ENCODE measurements around the gene RABGGTA.

RABGGTA gene

DNA sequence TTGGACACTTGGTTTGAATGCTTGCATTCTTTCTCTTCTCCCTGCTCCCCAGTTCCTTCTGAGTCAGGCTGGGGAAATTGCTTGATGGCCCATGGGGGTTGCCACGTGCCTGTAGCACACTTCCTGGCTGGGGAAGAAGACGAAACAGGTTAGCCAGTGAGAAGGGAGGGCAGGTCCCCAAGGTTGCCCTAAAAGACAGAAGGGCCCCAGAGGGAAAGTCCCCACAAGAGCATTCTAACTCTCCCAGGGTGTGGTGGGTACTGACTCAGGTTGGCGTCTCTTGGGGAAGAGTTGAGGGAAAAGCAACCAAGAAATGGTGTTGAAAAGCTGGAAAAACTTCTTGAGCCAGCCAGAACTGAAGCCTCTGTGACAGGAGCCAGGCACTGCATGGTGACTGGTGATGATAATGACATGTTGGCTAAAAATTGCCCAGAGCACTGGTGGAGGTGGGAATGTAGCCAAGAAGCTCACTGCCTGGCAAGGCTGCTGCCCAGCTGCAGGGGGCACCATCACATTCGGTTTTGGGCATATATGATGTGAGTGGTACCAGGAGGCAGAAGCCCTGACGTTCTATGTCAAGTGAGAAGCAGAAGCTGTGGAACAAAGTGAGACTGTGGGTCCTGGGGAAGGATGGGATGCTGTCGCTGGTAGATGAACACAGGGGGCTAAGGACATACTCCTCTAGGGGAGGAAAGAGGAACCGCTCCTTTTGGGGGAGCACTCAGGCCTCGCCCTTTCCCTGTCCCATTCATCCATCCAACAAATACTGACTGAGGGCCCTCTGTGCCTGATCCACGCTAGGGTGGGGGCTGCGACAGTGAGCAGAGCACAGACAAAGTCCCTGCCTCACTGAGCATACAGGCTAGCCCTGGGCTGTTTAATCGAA is 8.1 kb upstream of the RABGGTA start:
- no peak for DNase-seq (ENCODE audit: low read depth)

DNA sequence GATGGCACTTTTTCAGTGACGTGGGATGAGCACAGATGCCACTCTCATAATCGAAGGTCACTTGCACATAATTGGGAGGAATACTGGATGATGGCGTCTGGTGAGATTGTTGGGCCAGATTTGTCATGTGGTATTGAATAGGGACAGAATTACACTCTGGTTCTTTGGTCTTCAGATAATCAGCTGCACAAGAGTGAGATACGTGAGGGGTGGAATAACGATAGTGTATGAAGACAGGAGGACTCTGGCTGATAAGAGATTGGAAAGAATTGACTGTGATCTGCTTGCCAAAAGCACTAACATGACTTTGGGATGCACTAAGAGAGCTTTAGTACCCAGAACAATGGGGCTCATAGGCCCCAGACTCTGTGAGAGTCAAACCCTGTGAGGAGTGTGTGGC is 7.0 kb upstream of the RABGGTA start:
- no peak for DNase-seq (ENCODE audit: low read depth)

DNA sequence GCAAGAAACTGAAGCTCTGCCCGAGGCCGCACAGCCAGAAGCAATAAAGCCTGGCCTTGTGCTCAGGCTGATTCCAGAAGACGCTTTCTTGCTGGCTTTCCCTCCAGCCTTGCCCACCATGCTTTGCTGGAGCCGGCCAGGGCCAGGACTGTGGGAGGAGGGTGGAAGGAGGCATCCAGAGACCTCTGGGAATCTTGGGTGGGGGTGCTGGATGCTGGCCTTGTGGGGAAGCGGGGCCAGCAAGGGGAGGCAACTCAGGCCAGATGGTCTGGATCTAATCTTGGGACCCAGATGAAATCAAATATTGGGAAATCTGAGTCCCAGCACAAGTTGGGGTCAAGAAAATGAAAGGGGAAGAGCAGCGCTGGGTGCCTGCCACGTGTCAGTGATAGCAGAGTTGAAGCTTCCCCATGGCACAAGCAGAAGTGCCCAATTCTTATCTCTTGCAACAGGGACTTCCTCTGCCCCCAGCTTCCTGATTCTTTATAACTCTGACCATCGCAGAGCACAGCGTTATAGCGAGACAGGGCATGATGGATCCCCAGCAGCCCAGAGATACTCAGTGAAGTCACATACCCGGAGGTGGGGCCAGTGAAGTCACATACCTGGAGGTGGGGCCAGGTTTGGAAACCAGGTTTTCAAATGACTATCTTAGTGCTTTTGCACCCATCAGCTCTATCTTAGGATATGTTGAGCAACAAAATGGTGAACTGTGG is 6.4 kb upstream of the RABGGTA start:
- no peak for DNase-seq (ENCODE audit: low read depth)

DNA sequence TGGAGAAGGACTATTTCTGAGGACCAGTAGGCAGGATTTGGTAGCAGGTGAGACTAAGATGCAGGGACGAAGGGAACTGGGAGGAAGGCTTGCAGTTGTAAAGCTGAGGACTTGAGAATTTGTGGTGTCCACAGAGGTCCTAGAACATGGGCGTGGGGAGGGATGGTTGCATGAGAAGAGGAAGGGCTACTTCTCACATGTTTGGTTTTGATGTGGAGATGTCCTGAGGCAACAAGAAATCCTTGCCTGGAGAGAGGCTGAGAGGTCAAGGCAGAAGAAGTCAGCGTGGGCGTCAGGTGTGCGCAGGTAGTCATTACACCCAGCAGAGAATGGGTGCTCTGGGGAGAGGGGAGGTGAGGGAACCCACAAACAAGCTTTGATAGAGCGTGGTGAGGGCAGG is 5.7 kb upstream of the RABGGTA start:
- no peak for DNase-seq (ENCODE audit: low read depth)

DNA sequence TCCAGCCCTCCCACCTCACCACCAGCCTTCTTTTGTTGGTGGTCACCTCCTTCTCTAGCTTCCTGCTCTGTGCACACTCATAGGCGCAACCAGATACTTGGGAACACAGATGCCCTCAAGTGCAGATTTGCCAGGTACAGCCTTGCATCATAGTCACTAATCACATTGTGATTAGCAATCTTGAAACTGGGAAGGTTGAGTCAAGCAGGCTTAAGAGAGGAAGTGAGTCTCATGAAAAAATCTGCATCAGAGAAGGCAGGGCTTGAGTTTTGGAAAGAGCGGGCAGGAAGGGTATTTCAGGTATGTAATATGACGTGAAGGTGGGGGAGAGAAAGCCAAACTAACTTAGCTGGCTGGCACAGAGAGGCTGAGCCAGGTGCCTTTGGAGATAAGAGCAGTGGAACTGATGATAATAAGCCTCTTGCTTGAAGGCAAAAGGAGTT is 2.7 kb upstream of the RABGGTA start:
- no peak for DNase-seq (ENCODE audit: low read depth)

DNA sequence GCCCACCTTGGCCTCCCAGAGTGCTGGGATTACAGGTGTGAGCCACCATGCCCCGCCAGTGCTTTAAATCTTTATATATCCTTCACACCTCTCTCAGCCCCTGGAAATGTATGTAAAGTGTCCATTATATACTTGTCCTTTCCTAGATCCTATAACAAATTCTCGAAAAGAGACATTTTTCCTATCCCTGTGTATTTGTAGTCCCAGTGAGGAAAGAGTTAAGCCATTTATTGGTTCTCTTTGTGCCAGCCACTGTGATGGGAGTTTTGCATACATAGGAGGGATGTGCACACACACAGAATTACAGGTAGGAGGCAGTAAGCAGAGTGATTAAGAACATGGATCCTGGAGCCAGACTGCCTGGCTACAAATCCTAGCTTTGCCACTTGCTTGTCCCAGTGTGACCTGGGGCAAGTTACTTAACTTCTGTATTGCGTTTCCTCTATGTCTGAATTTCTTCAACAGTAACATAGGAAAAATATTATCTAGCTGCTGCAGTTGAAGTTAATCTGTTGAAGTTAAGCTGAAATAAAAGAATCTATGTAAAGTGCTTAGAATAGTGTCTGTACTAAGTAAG is 2.1 kb upstream of the RABGGTA start:
- DNase-seq (ENCODE audit: low read depth) = no peak

DNA sequence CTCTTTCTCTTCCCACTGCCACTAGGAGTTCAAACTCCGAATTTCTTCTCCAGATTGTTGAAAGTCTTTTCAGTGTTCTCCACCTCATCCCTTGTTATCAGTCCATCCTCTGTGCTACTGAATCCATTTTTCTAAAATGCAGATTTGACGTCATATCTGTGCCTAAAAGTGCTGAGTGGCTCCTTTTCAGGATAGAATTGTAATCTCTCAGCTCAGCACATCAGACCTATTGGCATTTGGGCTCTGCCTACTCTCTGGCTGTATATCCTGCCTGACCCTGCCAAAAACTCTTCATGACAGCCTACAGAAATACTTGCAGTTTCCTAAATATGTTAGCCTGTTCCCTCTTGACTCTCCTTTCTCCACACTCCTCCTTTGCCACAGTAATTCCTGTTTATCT is 1.1 kb upstream of the RABGGTA start:
- no peak for DNase-seq (ENCODE audit: low read depth)

DNA sequence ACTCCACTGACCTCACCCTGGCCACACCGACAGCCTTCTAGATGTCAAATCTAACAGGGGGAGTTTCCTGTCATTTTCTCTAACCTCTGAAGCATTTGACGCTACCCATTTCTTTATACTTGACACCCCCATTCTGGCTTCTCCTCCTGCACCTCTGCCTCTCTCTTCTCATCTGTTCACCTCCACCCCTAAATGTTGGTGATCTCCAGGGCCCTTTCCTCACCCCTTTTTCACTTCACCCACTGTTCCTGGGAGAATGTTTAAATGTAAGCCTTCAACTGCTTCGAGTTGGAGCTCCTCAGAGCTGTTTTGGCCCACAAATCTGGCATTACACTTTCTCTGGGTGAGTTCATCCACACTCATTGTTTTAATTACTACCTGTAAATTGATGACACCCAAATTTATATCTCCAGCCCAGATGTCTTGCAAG is 452 bp upstream of the RABGGTA start:
- DNase-seq (ENCODE audit: low read depth) = no peak

DNA sequence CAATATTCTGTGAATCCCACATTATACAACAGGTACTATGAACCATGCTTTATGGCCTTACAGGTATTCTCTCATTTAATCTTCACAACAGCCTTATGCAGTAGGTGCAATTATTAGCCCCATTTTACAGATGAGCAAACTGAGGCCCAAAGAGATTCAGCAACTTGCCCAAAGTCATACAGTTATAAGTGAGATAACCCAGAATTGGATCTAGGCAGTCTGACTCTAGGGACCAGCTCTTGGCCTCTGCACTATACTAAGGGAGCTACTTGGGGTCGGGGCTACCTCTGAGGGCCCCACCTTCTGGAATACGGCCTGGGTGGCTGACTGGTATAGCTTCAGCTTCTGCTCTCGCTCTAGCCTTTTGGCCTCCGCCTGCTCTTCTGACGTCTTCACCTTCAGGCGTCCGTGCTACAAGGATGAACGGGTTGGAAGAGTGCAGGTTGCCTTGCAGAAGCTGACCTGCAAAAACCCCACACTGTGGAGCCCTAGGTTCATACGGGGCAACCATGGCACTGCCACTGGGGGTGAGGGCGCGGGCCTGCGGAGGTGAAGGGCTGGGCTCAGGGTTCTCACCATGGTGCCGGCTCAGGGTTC is 762 bp downstream of the RABGGTA start:
- DNase-seq (ENCODE audit: low read depth) = no peak

DNA sequence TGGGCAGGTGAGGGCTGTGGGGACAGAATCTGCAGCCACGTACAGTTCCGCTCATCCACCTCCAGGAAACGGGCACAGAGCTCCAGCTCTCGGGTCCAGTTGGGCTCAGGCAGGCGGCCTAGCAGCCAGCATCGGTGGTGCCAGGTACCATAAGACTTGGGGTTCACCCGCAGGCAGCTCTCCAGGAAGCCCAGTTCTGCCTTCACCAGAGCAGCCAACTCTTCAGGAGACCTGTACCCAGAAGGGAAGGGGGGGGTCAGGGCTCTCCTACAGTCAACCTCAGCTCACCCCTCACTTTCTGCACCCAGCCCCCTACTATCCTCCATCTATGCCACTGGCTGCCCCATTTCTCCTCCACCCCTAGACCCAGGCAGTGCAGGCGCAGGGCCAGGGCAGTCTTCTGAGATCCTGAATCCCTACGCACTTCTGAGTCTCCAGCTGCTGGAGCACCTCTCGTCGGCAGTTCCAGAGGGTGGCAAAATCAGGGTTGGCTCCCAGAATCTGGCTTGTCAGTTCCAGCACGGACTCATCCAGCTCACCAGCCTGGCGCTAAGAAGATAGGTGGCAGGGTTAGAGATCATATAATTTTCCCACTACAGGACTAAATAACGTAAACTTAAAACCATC is 1.4 kb downstream of the RABGGTA start:
- no peak for DNase-seq (ENCODE audit: low read depth)

DNA sequence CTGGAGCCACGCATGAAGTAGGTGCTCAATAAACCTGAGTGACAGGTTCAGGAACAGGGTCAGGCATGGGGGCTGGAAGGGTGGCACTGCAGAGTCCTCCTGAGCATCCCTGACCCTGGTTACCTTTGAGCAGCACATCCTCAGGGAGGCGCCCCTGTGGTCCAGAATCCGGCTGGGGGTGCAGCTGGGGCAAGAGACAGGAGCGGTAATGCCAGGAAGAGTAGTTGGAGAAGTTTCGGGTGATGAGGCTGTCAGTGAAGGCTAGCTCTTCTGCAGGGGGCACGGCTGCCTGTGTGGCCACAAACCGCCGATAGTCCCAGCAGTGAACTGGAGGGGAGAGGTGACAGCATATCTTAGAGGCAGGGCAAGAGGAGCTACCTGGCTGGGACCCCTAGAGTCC is 2.0 kb downstream of the RABGGTA start:
- DNase-seq (ENCODE audit: low read depth) = no peak

DNA sequence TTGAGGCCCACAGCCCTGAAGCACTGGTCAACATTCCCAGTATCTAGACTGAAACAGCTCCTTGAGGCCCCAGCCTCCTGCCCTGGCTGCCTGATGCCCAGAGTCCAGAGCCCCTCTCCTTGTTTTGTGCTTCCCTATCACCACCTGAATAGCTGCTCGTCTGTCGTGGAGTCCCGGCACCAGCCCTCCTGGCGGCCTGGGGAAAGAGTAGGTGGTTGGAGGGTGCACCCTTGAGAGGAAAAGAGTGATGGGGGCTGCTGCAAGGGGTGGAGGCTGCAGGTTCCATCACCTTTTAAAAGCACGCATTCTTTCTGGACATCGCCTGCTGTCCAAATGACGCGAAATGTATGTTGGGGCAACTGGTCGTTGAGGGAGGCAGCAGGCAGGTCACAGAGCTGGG is 3.2 kb downstream of the RABGGTA start:
- DNase-seq (ENCODE audit: low read depth) = no peak

DNA sequence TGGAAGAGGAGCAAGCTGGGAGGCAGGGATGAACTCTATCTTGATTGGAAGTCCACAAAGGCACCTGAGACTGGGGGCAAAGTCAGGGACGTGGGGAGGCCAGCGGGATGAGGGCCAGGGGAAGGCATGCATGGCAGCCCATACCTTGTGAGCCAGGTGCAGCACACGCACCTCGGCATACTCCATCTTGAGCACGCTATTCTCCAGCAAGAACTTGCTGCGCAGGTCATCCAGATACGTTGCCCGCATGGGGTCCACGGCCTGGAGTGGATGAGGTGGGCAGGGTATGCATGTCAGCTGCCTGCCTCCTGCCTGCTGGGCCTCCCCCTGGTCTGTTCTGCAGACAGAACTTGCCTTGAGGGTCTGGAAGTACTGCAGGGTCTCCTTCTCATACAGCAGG is 3.9 kb downstream of the RABGGTA start:
- no peak for DNase-seq (ENCODE audit: low read depth)

DNA sequence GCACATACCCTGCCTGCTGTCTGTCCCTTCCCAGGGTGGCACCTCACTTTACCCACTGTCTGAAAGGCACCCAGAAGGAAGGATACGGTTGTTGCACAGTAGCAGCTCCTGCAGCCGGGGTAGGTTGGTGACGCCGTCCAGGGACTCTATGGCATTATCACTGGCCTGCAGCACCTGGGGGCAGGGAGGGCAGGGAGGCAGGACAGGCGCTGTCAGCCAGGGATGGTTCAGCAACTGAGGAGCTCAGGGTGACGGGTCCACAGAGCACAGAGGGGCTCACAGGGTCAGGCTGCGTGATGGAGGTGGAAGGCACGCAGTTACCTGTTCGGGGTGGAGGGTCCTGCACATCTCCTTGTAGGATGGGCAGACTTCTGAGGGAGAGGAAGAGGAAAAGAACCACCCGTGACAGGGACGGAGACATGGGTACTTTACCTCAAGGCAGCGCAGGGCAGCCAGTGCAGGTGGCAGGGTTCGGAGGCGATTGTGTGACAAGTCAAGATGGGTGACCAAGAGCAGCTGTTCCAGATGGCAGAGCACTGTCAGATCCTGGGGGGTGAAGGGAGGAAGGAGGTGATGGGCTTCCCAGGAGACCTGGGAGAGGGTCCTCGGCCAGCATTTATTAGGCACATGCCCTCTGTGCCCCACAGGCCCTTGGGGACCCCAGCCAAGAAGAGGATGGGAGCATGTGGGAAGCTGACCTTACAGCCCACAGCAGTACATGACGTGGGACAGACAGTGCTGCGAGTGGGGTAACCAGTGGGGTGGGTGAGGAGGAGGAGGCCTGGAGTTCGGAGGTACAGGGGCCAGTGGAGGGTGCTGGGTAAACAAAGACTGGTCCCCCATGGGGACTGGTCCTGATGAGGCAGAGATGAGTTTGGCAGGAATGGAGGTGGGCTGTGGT is 4.8 kb downstream of the RABGGTA start:
- DNase-seq (ENCODE audit: low read depth) = no peak

DNA sequence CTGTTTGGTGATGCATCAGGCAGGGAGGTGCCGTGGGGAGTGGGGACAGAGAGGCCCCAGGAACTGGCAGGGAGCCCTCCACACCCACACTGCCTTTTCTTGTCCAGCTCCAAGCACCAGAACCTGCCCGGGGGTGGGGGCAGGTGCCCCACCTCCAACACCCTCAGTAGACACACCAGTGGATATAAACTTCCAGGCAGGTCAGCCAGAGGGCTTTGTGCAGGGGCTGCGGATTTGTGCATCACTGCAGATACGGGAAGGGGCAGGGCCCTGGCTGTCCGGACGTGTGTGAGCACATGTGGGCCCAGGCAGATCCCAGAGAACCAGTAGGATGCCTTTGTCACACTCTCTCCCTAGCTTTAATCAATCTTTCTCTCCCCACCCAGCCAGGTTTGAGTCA is 7.1 kb downstream of the RABGGTA start:
- DNase-seq (ENCODE audit: low read depth) = no peak

DNA sequence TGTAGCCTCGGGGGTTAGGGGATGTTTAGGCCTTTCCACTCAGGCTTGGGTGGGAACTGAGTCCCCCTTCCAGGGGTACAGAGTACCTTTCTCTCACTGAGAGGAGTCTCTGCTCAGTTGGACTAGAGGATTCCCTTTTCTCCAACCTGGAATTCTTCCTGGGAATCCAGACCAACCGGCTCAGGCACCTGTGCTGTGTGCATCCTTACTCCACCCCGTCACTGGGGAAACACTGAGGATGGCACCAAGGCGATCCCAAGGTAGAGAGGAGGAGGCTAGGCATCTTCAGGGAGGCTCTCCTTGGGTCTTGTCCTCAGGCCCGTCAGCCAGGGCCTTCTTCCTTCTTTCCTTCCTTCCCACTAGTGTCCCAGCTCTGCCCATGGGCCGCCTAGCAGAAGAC is 7.5 kb downstream of the RABGGTA start:
- DNase-seq (ENCODE audit: low read depth) = no peak

DNA sequence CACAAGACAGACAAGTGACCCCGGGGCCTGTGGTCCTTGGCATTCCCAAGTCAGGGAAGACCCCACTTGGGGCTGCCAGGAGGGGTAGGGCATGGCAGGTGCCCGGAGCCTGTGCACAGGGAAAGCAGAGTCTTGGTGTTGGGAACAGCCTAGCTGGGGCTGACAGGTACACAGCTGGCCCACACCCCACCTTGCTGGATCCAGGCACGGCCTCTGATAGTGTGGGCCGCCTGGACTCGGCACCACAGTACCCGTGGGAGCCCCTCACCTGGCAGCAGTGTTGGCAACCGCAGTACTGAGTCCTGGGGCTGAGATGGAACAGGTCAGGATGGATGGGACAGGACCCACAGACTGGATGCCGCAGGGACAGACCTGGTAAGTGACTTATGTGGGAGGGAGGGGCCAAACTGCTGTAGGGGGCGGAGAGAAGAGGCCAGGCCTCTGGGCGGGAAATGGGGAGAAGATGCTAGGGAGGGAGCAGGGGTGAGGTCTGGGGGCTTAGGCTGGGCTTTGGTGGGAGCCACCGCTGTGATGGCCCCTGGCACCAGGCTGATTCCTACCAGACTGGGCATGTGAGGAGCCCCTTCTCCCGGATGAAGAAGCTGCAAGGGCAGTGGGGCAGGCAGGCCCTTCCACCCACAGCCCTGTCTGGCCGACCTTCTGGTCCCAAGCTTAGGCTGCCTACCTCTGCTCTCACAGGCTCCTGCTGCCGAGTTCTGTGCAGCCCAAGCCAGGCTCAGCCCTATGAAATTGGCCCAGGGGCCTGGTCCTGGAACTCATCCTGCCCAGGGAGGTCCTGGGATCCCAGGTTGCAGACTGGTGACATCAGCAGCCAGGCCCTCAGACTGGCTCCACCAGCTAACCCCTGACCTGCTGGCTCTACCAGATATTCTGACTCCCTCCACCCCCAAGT is 8.3 kb downstream of the RABGGTA start, which contains the start of gene TGM1:
Gene TGM1 (minus strand): TSS at position 357 of the 913 bp plus-strand sequence. CDS start 825 bp downstream, outside the sequence.
- no peak for DNase-seq (ENCODE audit: low read depth)

DNA sequence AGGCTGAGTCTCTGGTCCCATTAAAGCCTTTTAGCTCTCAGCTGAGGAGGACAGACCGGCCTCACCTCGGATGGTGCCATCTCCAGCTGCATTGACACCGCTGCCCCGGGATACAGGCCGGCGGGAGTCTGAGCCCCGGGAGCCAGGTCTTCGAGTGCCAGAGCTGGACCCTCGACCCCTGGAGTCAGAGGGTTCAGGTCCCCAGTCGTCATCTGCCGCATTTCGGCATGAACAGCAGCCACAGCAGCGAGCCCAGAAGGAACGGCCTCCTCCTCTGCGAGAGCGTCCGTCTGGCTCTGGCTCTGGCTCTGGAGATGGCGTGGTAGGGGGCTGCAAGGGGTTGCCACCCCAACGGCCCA is 9.4 kb downstream of the RABGGTA start:
- DNase-seq (ENCODE audit: low read depth) = no peak

DNA sequence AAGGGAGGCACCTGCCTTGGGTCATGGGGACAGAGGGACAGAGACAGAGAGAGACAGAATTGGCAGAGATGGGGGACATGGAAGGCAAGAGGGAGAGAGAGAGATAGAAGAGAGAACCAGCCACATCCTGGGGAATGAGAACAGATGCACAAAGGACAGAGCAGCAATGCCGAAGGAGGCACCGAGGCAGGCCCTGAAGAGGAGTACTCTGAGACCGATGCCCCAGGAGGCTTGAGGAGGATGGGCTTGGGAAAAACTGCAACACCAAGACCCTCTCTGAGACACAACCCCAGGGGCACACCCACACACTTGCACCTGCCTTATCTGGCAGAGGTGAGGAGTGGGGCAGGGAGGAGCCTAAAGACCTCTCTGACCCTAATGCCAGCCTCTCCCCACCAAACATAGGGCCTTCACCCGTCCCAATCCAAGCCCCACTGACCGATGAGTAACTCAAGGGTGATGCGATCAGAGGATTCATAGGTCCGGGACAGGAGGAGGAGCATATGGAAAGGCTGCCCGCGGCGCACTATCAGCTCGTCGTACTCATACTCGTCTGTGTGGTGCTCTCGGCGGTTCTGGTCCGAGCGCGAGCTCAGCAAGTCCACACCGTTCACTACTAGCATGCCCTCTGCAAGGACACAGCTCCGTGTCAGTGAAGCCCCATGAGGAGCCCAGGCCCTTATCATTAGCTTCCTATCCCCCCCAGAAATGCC is 10.0 kb downstream of the RABGGTA start:
- no peak for DNase-seq (ENCODE audit: low read depth)

Measured in stimulated activated CD8-positive, alpha-beta memory T cell treated with anti-CD3 and anti-CD28 coated beads, Interleukin-15, amount 100 ng/mL, for 24 hours (primary cell).